Measurements from ENCODE around the gene HCFC1.
"Not testable (repeated sequence)": the region's sequence is repeated elsewhere in the genome, so short reads cannot be mapped to it uniquely, and the experiment has no call there.

DNA sequence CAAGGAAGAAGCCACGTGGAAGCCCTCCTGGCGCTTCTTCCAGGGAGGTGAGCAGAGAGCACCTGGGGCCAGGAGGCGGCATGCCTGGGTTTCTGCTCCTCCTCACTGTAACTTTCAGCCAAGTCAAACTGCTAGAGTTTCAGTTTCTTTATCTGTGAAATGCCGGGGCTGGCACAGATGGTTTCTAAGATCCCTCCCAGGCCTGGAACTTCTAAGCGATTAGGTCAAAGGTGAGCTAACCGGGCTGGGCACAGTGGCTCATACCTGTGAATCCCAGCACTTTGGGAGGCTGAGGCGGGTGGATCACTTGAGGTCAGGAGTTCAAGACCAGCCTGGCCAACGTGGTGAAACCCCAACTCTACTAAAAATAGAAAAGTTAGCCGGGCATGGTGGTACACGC is 8.8 kb upstream of the HCFC1 start:
- TF ChIP-seq, protein P1, sequence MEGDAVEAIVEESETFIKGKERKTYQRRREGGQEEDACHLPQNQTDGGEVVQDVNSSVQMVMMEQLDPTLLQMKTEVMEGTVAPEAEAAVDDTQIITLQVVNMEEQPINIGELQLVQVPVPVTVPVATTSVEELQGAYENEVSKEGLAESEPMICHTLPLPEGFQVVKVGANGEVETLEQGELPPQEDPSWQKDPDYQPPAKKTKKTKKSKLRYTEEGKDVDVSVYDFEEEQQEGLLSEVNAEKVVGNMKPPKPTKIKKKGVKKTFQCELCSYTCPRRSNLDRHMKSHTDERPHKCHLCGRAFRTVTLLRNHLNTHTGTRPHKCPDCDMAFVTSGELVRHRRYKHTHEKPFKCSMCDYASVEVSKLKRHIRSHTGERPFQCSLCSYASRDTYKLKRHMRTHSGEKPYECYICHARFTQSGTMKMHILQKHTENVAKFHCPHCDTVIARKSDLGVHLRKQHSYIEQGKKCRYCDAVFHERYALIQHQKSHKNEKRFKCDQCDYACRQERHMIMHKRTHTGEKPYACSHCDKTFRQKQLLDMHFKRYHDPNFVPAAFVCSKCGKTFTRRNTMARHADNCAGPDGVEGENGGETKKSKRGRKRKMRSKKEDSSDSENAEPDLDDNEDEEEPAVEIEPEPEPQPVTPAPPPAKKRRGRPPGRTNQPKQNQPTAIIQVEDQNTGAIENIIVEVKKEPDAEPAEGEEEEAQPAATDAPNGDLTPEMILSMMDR (IDR thresholded peaks at IDR 0.05; ENCODE audit: borderline replicate concordance, extremely low read depth, low read length, poor library complexity, severe bottlenecking), result not testable (repeated sequence)
- not testable (repeated sequence) for TF ChIP-seq EZH2 (IDR thresholded peaks at IDR 0.05; ENCODE audit: borderline replicate concordance, low read depth, low read length, severe bottlenecking)
